GM18873 (cell line): Measurements from ENCODE around the gene RPL22.

Experiments used
- ATAC-seq: cut with Tn5 transposase; IDR thresholded peaks from one replicate; pipeline ENCODE4 v1.9.1; 2021; ENCODE audit warnings: mild to moderate bottlenecking, moderate library complexity, moderate number of reproducible peaks; ENCODE audit not compliant: unreplicated experiment, low FRiP score

RPL22 gene

GRCh38 chr1:6177681-6178380 is 21.6 kb downstream of the RPL22 start:
- no peak for ATAC-seq

- ATAC-seq = no peak
Observed at GRCh38 chr1:6176779-6177178, 22.6 kb downstream of the RPL22 start.

- no peak for ATAC-seq
Observed at GRCh38 chr1:6175411-6175828, 24.0 kb downstream of the RPL22 start.

- ATAC-seq = no peak
Observed at GRCh38 chr1:6174621-6175410, 24.6 kb downstream of the RPL22 start.

GRCh38 chr1:6172549-6172948 is 26.8 kb downstream of the RPL22 start:
- no peak for ATAC-seq

GRCh38 chr1:6171548-6172124 is 27.8 kb downstream of the RPL22 start:
- no peak for ATAC-seq

- ATAC-seq = no peak
Observed at GRCh38 chr1:6170742-6171201, 28.6 kb downstream of the RPL22 start.

- ATAC-seq = no peak
Observed at GRCh38 chr1:6170116-6170741, 29.2 kb downstream of the RPL22 start.

GRCh38 chr1:6168947-6169586 is 30.3 kb downstream of the RPL22 start:
- no peak for ATAC-seq

GRCh38 chr1:6167391-6168303 is 31.7 kb downstream of the RPL22 start:
- ATAC-seq = no peak

GRCh38 chr1:6166655-6167390 is 32.6 kb downstream of the RPL22 start:
- ATAC-seq = no peak

GRCh38 chr1:6166221-6166620 is 33.2 kb downstream of the RPL22 start:
- ATAC-seq = no peak

- ATAC-seq = no peak
Observed at GRCh38 chr1:6165441-6165985, 33.9 kb downstream of the RPL22 start.

GRCh38 chr1:6165027-6165426 is 34.4 kb downstream of the RPL22 start:
- no peak for ATAC-seq

GRCh38 chr1:6163973-6164617 is 35.3 kb downstream of the RPL22 start:
- ATAC-seq = no peak

- no peak for ATAC-seq
Observed at GRCh38 chr1:6163191-6163972, 36.0 kb downstream of the RPL22 start.

- no peak for ATAC-seq
Observed at GRCh38 chr1:6162773-6163172, 36.6 kb downstream of the RPL22 start.
